Neuron (in vitro differentiated cells): ENCODE data around the gene SCAF1.
A peak's percentile ranks its signal among the peaks of the same experiment; 100 is the strongest.

Experiments
- H2AFZ ChIP-seq: one replicate; pipeline ENCODE4 v1.6.1; 2013; ENCODE audit warnings: low read depth, mild to moderate bottlenecking, inconsistent platforms, low read length, moderate library complexity
- H3K27me3 ChIP-seq: one replicate; pipeline ENCODE4 v1.6.1; 2013; ENCODE audit warnings: low read length; ENCODE audit not compliant: insufficient read depth
- H3K36me3 ChIP-seq: one replicate; pipeline ENCODE4 v1.6.1; 2013; ENCODE audit warnings: low read length; ENCODE audit not compliant: insufficient read depth
- H3K4me1 ChIP-seq: one replicate; pipeline ENCODE4 v1.6.1; 2013; ENCODE audit warnings: low read length; ENCODE audit not compliant: insufficient read depth
- H3K4me3 ChIP-seq: 2 replicates; pipeline ENCODE4 v1.5.1; 2013; ENCODE audit warnings: mild to moderate bottlenecking, low read length, moderate library complexity
- H3K9me3 ChIP-seq: one replicate; pipeline ENCODE4 v1.6.1; 2013; ENCODE audit warnings: low read length

SCAF1 gene, protein sequence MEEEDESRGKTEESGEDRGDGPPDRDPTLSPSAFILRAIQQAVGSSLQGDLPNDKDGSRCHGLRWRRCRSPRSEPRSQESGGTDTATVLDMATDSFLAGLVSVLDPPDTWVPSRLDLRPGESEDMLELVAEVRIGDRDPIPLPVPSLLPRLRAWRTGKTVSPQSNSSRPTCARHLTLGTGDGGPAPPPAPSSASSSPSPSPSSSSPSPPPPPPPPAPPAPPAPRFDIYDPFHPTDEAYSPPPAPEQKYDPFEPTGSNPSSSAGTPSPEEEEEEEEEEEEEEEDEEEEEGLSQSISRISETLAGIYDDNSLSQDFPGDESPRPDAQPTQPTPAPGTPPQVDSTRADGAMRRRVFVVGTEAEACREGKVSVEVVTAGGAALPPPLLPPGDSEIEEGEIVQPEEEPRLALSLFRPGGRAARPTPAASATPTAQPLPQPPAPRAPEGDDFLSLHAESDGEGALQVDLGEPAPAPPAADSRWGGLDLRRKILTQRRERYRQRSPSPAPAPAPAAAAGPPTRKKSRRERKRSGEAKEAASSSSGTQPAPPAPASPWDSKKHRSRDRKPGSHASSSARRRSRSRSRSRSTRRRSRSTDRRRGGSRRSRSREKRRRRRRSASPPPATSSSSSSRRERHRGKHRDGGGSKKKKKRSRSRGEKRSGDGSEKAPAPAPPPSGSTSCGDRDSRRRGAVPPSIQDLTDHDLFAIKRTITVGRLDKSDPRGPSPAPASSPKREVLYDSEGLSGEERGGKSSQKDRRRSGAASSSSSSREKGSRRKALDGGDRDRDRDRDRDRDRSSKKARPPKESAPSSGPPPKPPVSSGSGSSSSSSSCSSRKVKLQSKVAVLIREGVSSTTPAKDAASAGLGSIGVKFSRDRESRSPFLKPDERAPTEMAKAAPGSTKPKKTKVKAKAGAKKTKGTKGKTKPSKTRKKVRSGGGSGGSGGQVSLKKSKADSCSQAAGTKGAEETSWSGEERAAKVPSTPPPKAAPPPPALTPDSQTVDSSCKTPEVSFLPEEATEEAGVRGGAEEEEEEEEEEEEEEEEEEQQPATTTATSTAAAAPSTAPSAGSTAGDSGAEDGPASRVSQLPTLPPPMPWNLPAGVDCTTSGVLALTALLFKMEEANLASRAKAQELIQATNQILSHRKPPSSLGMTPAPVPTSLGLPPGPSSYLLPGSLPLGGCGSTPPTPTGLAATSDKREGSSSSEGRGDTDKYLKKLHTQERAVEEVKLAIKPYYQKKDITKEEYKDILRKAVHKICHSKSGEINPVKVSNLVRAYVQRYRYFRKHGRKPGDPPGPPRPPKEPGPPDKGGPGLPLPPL

GRCh38 chr19:49641688-49642491 lies at the start of gene SCAF1:
Gene SCAF1 (plus strand): TSS chr19:49642209. CDS start chr19:49645027, 2,818 bp downstream.
- Histone ChIP-seq H3K36me3 (peaks cover 23% of the 10 kb centered on the region), H2AFZ (no peak within 1 kb of the TSS), H3K4me3 (peak within 1 kb of the TSS; percentile 99)

GRCh38 chr19:49592486-49593232 lies 49.4 kb upstream of the SCAF1 start:
- H3K4me1 ChIP-seq = peaks cover 24% of the 10 kb centered on the region
- H3K36me3 ChIP-seq = peaks cover 25% of the 10 kb centered on the region
- H3K27me3 ChIP-seq = no peaks in the 10 kb centered on the region
- no peaks in the 10 kb centered on the region for H3K9me3 ChIP-seq
- no peak overlapping the region for H2AFZ ChIP-seq
- peak overlapping the region; percentile 100 for H3K4me3 ChIP-seq

More at GRCh38 chr19:49641688-49642491, at the start of gene SCAF1:
- Histone ChIP-seq H3K27me3 (no peaks in the 10 kb centered on the region), H3K9me3 (no peaks in the 10 kb centered on the region), H3K4me1 (peaks cover 33% of the 10 kb centered on the region)

GRCh38 chr19:49593233-49594113 lies 48.5 kb upstream of the SCAF1 start:
- H3K27me3 ChIP-seq = no peaks in the 10 kb centered on the region
- no peaks in the 10 kb centered on the region for H3K9me3 ChIP-seq
- H3K4me3 ChIP-seq = peak overlapping the region; percentile 100
- peaks cover 30% of the 10 kb centered on the region for H3K36me3 ChIP-seq
- H3K4me1 ChIP-seq = peaks cover 24% of the 10 kb centered on the region
- H2AFZ ChIP-seq = no peak overlapping the region

GRCh38 chr19:49594157-49594992 lies 47.6 kb upstream of the SCAF1 start:
- peaks cover 24% of the 10 kb centered on the region for H3K4me1 ChIP-seq
- peaks cover 39% of the 10 kb centered on the region for H3K36me3 ChIP-seq
- no peaks in the 10 kb centered on the region for H3K9me3 ChIP-seq
- H3K27me3 ChIP-seq = no peaks in the 10 kb centered on the region
- H2AFZ ChIP-seq = no peak overlapping the region
- no peak overlapping the region for H3K4me3 ChIP-seq

DNA sequence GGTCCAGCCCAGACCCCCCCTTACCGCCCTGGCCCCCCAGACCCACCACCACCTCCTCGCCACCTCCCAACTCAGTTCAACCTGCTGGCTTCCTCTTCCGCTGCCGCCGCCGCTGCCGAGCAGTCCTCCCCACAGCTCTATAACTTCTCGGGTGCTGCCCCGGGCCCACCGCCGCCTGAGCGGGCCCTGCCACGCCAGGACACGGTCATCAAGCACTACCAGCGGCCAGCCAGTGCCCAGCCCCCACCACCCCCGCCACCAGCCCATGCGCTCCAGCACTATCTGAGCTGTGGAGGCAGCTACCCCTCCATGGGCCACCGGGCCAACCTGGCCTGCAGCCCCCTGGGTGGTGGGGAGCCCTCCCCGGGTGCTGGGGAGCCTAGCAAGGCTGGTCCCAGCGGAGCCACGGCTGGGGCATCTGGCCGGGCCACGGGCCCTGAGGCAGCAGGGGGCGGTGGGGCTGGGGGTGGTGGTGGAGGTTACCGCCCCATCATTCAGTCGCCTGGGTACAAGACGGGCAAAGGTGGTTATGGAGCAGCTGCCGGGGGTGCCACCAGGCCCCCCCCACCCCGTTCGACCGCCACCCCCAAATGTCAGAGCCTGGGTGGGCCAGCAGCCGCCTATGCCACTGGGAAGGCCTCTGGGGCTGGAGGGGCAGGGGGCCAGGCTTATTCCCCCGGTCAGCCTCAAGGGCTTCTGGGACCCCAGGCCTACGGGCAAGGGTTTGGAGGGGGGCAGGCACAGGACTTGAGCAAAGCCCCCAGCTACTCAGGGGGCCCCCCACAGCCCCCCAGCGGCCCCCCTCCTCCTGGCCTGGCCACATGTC lies 46.8 kb upstream of the SCAF1 start:
- H3K36me3 ChIP-seq = peaks cover 47% of the 10 kb centered on the region
- peaks cover 24% of the 10 kb centered on the region for H3K4me1 ChIP-seq
- no peak overlapping the region for H3K4me3 ChIP-seq
- H3K9me3 ChIP-seq = no peaks in the 10 kb centered on the region
- H2AFZ ChIP-seq = no peak overlapping the region
- H3K27me3 ChIP-seq = no peaks in the 10 kb centered on the region

- Histone ChIP-seq H3K4me3 (no peak overlapping the region), H3K9me3 (no peaks in the 10 kb centered on the region), H2AFZ (no peak overlapping the region), H3K36me3 (peaks cover 53% of the 10 kb centered on the region), H3K4me1 (peaks cover 18% of the 10 kb centered on the region), H3K27me3 (no peaks in the 10 kb centered on the region)
Measured at GRCh38 chr19:49595819-49596404, 46.1 kb upstream of the SCAF1 start.

- Histone ChIP-seq H3K36me3 (peaks cover 56% of the 10 kb centered on the region), H3K4me1 (peaks cover 18% of the 10 kb centered on the region), H3K4me3 (no peak overlapping the region)
Measured at GRCh38 chr19:49596407-49596806, 45.6 kb upstream of the SCAF1 start.

GRCh38 chr19:49596954-49597702 lies 44.9 kb upstream of the SCAF1 start:
- no peaks in the 10 kb centered on the region for H3K9me3 ChIP-seq
- no peak overlapping the region for H3K4me3 ChIP-seq
- H2AFZ ChIP-seq = no peak overlapping the region
- no peaks in the 10 kb centered on the region for H3K27me3 ChIP-seq
- peaks cover 63% of the 10 kb centered on the region for H3K36me3 ChIP-seq
- H3K4me1 ChIP-seq = peaks cover 18% of the 10 kb centered on the region

More at GRCh38 chr19:49596407-49596806, 45.6 kb upstream of the SCAF1 start:
- no peaks in the 10 kb centered on the region for H3K27me3 ChIP-seq
- no peak overlapping the region for H2AFZ ChIP-seq
- no peaks in the 10 kb centered on the region for H3K9me3 ChIP-seq

- Histone ChIP-seq H3K4me3 (no peak overlapping the region), H3K36me3 (peaks cover 68% of the 10 kb centered on the region), H2AFZ (no peak overlapping the region)
Measured at GRCh38 chr19:49597703-49597974, 44.4 kb upstream of the SCAF1 start.

More at GRCh38 chr19:49597703-49597974, 44.4 kb upstream of the SCAF1 start:
- H3K27me3 ChIP-seq = no peaks in the 10 kb centered on the region
- H3K9me3 ChIP-seq = no peaks in the 10 kb centered on the region
- peaks cover 13% of the 10 kb centered on the region for H3K4me1 ChIP-seq
